Body of pancreas (tissue), 4 donors: Measurements from ENCODE around the gene IMPG2. TPM values are rescaled to one million over a fixed set of nuclear protein-coding genes. Genes with fewer than 3 reads are reported as not detected.

Experiments
- ATAC-seq: fragments of 150-250 bp; one replicate; pipeline ENCODE4 v1.9.1; 2016
- DNase-seq, 4 donors: peaks; one replicate each; pipeline ENCODE4 v3.0.0-alpha.2; 2019
- H3K27ac ChIP-seq, 4 donors: fragments of 200-600 bp; sonication (generic); 1 replicate in 3 of 4; 2 replicates in 1 of 4; pipeline versions ENCODE4 v1.5.1 to v1.6.1; 2016 to 2019; ENCODE audit warnings: mild to moderate bottlenecking in 1 of 4, mixed read lengths in 1 of 4, moderate library complexity in 1 of 4
- H3K27me3 ChIP-seq, 2 donors: fragments of 200-600 bp; sonication (generic); one replicate each; pipeline ENCODE4 v1.6.0; 2016; ENCODE audit warnings: mild to moderate bottlenecking in 1 of 2
- H3K36me3 ChIP-seq, 2 donors: fragments of 200-600 bp; sonication (generic); replicated peaks in 1 of 2; 2 replicates each; pipeline ENCODE4 v1.5.1; 2016; ENCODE audit warnings: low read depth in 2 of 2; ENCODE audit not compliant: insufficient read depth in 1 of 2
- H3K4me1 ChIP-seq: fragments of 200-600 bp; sonication (generic); one replicate; pipeline ENCODE4 v1.6.0; 2016
- H3K4me3 ChIP-seq, 2 donors: fragments of 200-600 bp; sonication (generic); 1 replicate in 1 of 2; 2 replicates in 1 of 2; pipeline ENCODE4 v1.5.1; 2016 to 2019
- H3K9me3 ChIP-seq, 3 donors: fragments of 200-600 bp; sonication (generic); 1 replicate in 2 of 3; 2 replicates in 1 of 3; pipeline ENCODE4 v1.5.1; 2016
- CTCF ChIP-seq, 7 experiments: fragments of 450-650 bp in 4 of 7; fragments of 200-600 bp in 3 of 7; sonication (generic) in 3 of 7; IDR thresholded peaks; one replicate each; pipeline ENCODE4 v1.5.1; 2016 to 2019; ENCODE audit warnings: antibody characterized with exemption in 7 of 7
- POLR2A ChIP-seq, 3 donors: fragments of 450-650 bp; IDR thresholded peaks; one replicate each; pipeline ENCODE4 v1.6.1; 2016; ENCODE audit warnings: antibody characterized with exemption in 3 of 3, mild to moderate bottlenecking in 2 of 3
- WGBS, 2 donors: methylation state at CpG; one replicate each; pipeline ENCODE4 v1.1.5; 2017; 5-methylcytosine and 5-hydroxymethylcytosine counted together
- intact Hi-C: fragments of 100-400 bp; cut with DNase I; formaldehyde crosslinking; loops from one replicate; pipeline ENCODE4 v1.15.1; 2023
- total RNA-seq, 2 donors: library from RNA; depleted of rRNA; stranded (reverse); fragments of >200 nt; gene quantifications; one replicate each; pipeline ENCODE4 v1.1.0, GENCODE V29; 2016

Gene IMPG2
- total RNA-seq, 2 donors from 2014 or later, result 0.26 to 0.33 TPM

GRCh38 chr3:101183151-101183550 is 137.2 kb downstream of the IMPG2 start:
- 55 to 69% methylated on average over 5 of the region's 5 CpGs for WGBS, 2 donors
- TF ChIP-seq CTCF (IDR thresholded peaks at IDR 0.05), result no peak
- no peak for TF ChIP-seq POLR2A (IDR thresholded peaks at IDR 0.05)
- intact Hi-C loops, result no loop called here

GRCh38 chr3:101182734-101183133 is 137.6 kb downstream of the IMPG2 start:
- no peak overlapping the region for H3K27ac ChIP-seq
- intact Hi-C loops, result no loop called here
- no peaks in the 10 kb centered on the region for H3K4me1 ChIP-seq
- no peak for TF ChIP-seq CTCF (IDR thresholded peaks at IDR 0.05)
- ATAC-seq, result no peak
- no peaks in the 10 kb centered on the region for H3K27me3 ChIP-seq
- no peaks in the 10 kb centered on the region for H3K9me3 ChIP-seq
- no peaks in the 10 kb centered on the region for H3K36me3 ChIP-seq
- H3K4me3 ChIP-seq, result no peak overlapping the region
- 67 to 81% methylated on average over 1 of the region's 1 CpG for WGBS, 2 donors
- DNase-seq, result no peak

More at GRCh38 chr3:101183151-101183550, 137.2 kb downstream of the IMPG2 start:
- DNase-seq (no peak), ATAC-seq (no peak)
- no peaks in the 10 kb centered on the region for H3K27me3 ChIP-seq
- no peak overlapping the region for H3K4me3 ChIP-seq
- no peaks in the 10 kb centered on the region for H3K36me3 ChIP-seq
- H3K9me3 ChIP-seq, result no peaks in the 10 kb centered on the region
- H3K27ac ChIP-seq, result no peak overlapping the region
- no peaks in the 10 kb centered on the region for H3K4me1 ChIP-seq

- no peak for DNase-seq
- intact Hi-C loops, result no loop called here
- H3K27ac ChIP-seq, result no peak overlapping the region
- no peak for TF ChIP-seq CTCF (IDR thresholded peaks at IDR 0.05)
- TF ChIP-seq POLR2A (IDR thresholded peaks at IDR 0.05), result no peak
- ATAC-seq, result no peak
- no peak overlapping the region for H3K4me3 ChIP-seq
- H3K4me1 ChIP-seq, result no peaks in the 10 kb centered on the region
- no peaks in the 10 kb centered on the region for H3K9me3 ChIP-seq
- H3K27me3 ChIP-seq, result no peaks in the 10 kb centered on the region
- H3K36me3 ChIP-seq, result no peaks in the 10 kb centered on the region
These were observed 138.6 kb downstream of the IMPG2 start for GRCh38 chr3:101181801-101182200.

- TF ChIP-seq CTCF (IDR thresholded peaks at IDR 0.05) (no peak), POLR2A (IDR thresholded peaks at IDR 0.05) (no peak)
- DNase-seq, result no peak
- Histone ChIP-seq H3K27ac (no peak overlapping the region), H3K36me3 (no peaks in the 10 kb centered on the region), H3K4me3 (no peak overlapping the region), H3K27me3 (no peaks in the 10 kb centered on the region), H3K4me1 (no peaks in the 10 kb centered on the region), H3K9me3 (no peaks in the 10 kb centered on the region)
- WGBS, 2 donors, result 44 to 45% methylated on average over 3 of the region's 3 CpGs
- intact Hi-C loops, result no loop called here
- ATAC-seq, result no peak
These were observed 140.7 kb downstream of the IMPG2 start for GRCh38 chr3:101179637-101180036.

GRCh38 chr3:101177577-101177976 is 142.8 kb downstream of the IMPG2 start:
- ATAC-seq, result no peak
- TF ChIP-seq CTCF (IDR thresholded peaks at IDR 0.05), result no peak
- no peak for TF ChIP-seq POLR2A (IDR thresholded peaks at IDR 0.05)
- intact Hi-C loops, result no loop called here

More at GRCh38 chr3:101177577-101177976, 142.8 kb downstream of the IMPG2 start:
- H3K27me3 ChIP-seq, result no peaks in the 10 kb centered on the region
- no peaks in the 10 kb centered on the region for H3K4me1 ChIP-seq
- H3K9me3 ChIP-seq, result no peaks in the 10 kb centered on the region
- no peaks in the 10 kb centered on the region for H3K36me3 ChIP-seq
- H3K4me3 ChIP-seq, result no peak overlapping the region
- H3K27ac ChIP-seq, result no peak overlapping the region
- no peak for DNase-seq

Other genes starting within 250 kb of the IMPG2 start
- gene SENP7, start 192.6 kb upstream of the IMPG2 start, total RNA-seq, result 10 to 100 TPM; 23.1 to 23.4 TPM
- gene TRMT10C, start 241.3 kb upstream of the IMPG2 start, total RNA-seq, result 1 to 10 TPM; 3.3 to 9.9 TPM